ENCODE results near the gene PREX1. TPM values are rescaled to one million over a fixed set of nuclear protein-coding genes. Genes with fewer than 3 reads are reported as not detected.
A peak's percentile ranks its signal among the peaks of the same experiment; 100 is the strongest.
"Not testable (repeated sequence)": the region's sequence is repeated elsewhere in the genome, so short reads cannot be mapped to it uniquely, and the experiment has no call there.

The PREX1 gene
- total and polyA plus RNA-seq, 4 donors = 20.4 to 49.0 (median 42.6) TPM

GRCh38 chr20:48783533-48784272 is 44.1 kb downstream of the PREX1 start:
- ATAC-seq (ENCODE audit: low FRiP score) (no peak), DNase-seq (no peak)
- 62 to 63% methylated on average over 9 of the region's 9 CpGs for WGBS, 2 donors
- Histone ChIP-seq H3K36me3 (ENCODE audit: control insufficient read depth in 1 of 2, insufficient read depth in 2 of 2, low read length in 1 of 2) (no peaks in the 10 kb centered on the region), H3K27me3 (ENCODE audit: control insufficient read depth in 1 of 2, insufficient read depth in 2 of 2, low read length in 1 of 2) (no peaks in the 10 kb centered on the region), H3K4me3 (ENCODE audit: low read length in 2 of 2) (no peak overlapping the region), H3K9me3 (ENCODE audit: control insufficient read depth, low read length) (no peaks in the 10 kb centered on the region), H3K4me1 (ENCODE audit: control insufficient read depth in 1 of 2, insufficient read depth in 2 of 2, low read length in 2 of 2) (peaks cover 3 to 4% of the 10 kb centered on the region in 2 donors), H3K27ac (ENCODE audit: low read depth in 1 of 2, low read length in 2 of 2) (no peak overlapping the region)
- intact Hi-C loops (cut with DNase I) = no loop called here

DNA sequence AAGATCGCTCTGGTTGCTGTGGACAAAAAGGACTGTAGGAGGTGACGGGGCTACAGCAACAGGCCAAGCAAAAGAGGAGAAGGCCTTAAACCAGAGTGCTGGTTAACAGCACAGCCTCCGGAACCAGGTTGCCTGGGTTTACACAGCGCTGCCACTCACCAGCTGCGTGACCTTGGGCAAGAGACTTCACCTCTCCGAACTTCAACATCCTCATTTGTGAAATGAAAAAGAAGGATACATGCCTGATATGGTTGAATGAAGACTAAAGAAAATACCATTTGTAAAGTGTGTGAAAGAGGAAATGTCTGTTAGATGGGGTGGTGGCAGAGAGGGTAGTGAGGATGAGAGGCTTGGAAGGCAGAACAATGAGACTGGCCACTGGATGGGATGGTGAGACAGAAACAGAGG is 44.9 kb downstream of the PREX1 start:
- ATAC-seq (ENCODE audit: low FRiP score) (no peak), DNase-seq (no peak)
- peaks cover 3 to 4% of the 10 kb centered on the region in 2 donors for H3K4me1 ChIP-seq (ENCODE audit: control insufficient read depth in 1 of 2, insufficient read depth in 2 of 2, low read length in 2 of 2)
- H3K9me3 ChIP-seq (ENCODE audit: control insufficient read depth, low read length) = no peaks in the 10 kb centered on the region
- intact Hi-C loops (cut with DNase I) = no loop called here
- no peak overlapping the region for H3K27ac ChIP-seq (ENCODE audit: low read depth in 1 of 2, low read length in 2 of 2)
- no peak overlapping the region for H3K4me3 ChIP-seq (ENCODE audit: low read length in 2 of 2)
- 96 to 98% methylated on average over 6 of the region's 6 CpGs for whole genome bisulfite sequencing, 2 donors
- no peaks in the 10 kb centered on the region for H3K27me3 ChIP-seq (ENCODE audit: control insufficient read depth in 1 of 2, insufficient read depth in 2 of 2, low read length in 1 of 2)
- no peaks in the 10 kb centered on the region for H3K36me3 ChIP-seq (ENCODE audit: control insufficient read depth in 1 of 2, insufficient read depth in 2 of 2, low read length in 1 of 2)

- intact Hi-C loops (cut with DNase I) = no loop called here
- Histone ChIP-seq H3K36me3 (ENCODE audit: control insufficient read depth in 1 of 2, insufficient read depth in 2 of 2, low read length in 1 of 2) (no peaks in the 10 kb centered on the region), H3K4me3 (ENCODE audit: low read length in 2 of 2) (no peak overlapping the region), H3K4me1 (ENCODE audit: control insufficient read depth in 1 of 2, insufficient read depth in 2 of 2, low read length in 2 of 2) (peaks cover 4 to 6% of the 10 kb centered on the region in 2 donors), H3K27me3 (ENCODE audit: control insufficient read depth in 1 of 2, insufficient read depth in 2 of 2, low read length in 1 of 2) (no peaks in the 10 kb centered on the region), H3K9me3 (ENCODE audit: control insufficient read depth, low read length) (no peaks in the 10 kb centered on the region), H3K27ac (ENCODE audit: low read depth in 1 of 2, low read length in 2 of 2) (no peak overlapping the region)
- WGBS, 2 donors = 77 to 85% methylated on average over 4 of the region's 4 CpGs
- ATAC-seq (ENCODE audit: low FRiP score) = no peak
- no peak for DNase-seq
Measured at GRCh38 chr20:48782053-48782452, 45.7 kb downstream of the PREX1 start.

DNA sequence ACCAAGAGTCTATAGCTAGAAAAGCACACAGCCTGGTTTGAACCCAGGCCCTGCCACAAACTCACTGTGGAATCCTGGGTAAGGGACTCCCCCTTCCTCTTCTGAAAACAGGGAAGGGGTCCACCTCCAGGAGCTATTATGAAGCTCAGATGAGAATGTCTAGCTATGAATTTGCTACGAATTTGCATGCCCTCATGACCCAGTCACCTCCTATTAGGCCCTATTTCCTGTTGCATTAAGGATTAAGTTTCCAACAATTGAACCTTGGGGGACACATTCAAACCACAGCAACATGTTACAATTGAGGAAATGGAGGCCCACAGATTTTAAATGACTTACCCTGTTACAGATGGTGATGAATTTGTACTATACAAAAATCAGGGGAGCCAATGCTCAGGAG is 46.2 kb downstream of the PREX1 start:
- Histone ChIP-seq H3K27ac (ENCODE audit: low read depth in 1 of 2, low read length in 2 of 2) (no peak overlapping the region), H3K9me3 (ENCODE audit: control insufficient read depth, low read length) (no peaks in the 10 kb centered on the region), H3K27me3 (ENCODE audit: control insufficient read depth in 1 of 2, insufficient read depth in 2 of 2, low read length in 1 of 2) (no peaks in the 10 kb centered on the region), H3K4me3 (ENCODE audit: low read length in 2 of 2) (no peak overlapping the region), H3K4me1 (ENCODE audit: control insufficient read depth in 1 of 2, insufficient read depth in 2 of 2, low read length in 2 of 2) (peaks cover 4 to 6% of the 10 kb centered on the region in 2 donors), H3K36me3 (ENCODE audit: control insufficient read depth in 1 of 2, insufficient read depth in 2 of 2, low read length in 1 of 2) (no peaks in the 10 kb centered on the region)
- DNase-seq = no peak
- no peak for ATAC-seq (ENCODE audit: low FRiP score)
- WGBS, 2 donors = 89 to 90% methylated on average over 1 of the region's 1 CpG
- intact Hi-C loops (cut with DNase I) = no loop called here

DNA sequence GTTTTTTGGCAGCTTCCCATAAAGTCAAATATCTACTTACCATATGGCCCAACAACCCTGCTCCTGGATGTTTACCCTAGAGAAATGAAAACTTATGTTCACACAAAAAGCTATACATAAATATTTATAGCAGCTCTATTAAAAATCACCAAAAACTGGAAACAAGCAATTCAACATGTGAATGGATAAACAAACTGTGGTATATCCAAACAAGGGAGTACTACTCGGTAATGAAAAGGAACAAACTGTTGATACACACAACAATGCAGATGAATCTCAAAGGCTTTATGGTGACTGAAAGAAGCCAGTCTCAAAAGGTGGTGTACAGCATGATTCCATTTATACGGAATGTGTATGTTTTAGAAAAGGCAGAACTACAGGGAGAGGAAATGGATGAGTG is 48.4 kb downstream of the PREX1 start:
- H3K4me3 ChIP-seq (ENCODE audit: low read length in 2 of 2) = no peak overlapping the region
- no peaks in the 10 kb centered on the region for H3K9me3 ChIP-seq (ENCODE audit: control insufficient read depth, low read length)
- no peak overlapping the region for H3K27ac ChIP-seq (ENCODE audit: low read depth in 1 of 2, low read length in 2 of 2)
- intact Hi-C loops (cut with DNase I) = no loop called here
- H3K27me3 ChIP-seq (ENCODE audit: control insufficient read depth in 1 of 2, insufficient read depth in 2 of 2, low read length in 1 of 2) = no peaks in the 10 kb centered on the region
- ATAC-seq (ENCODE audit: low FRiP score) (no peak), DNase-seq (no peak)
- peaks cover 1 to 6% of the 10 kb centered on the region in 2 donors for H3K4me1 ChIP-seq (ENCODE audit: control insufficient read depth in 1 of 2, insufficient read depth in 2 of 2, low read length in 2 of 2)
- 96 to 100% methylated on average over 2 of the region's 2 CpGs for WGBS, 2 donors
- no peaks in the 10 kb centered on the region for H3K36me3 ChIP-seq (ENCODE audit: control insufficient read depth in 1 of 2, insufficient read depth in 2 of 2, low read length in 1 of 2)

DNA sequence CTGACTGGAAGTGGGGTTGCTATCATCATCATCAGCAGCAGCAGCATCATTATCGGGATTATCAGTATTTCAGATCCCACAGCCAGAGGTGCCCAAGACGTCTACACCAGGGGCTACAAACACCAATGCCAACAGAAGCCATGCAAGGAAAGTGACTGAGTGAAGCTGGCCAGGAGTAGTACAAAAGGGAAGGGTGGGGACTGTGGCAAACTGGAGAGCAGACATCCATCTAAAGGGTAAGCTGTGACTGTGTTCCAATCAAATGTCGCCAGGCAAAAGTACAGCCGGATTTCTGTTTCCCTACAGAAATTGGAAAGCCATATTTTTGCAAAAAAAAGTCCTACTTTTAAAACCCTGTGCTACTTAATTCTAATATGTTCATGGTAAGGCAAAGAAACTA is 50.0 kb downstream of the PREX1 start:
- WGBS, 2 donors = 88 to 89% methylated on average over 4 of the region's 4 CpGs
- no peaks in the 10 kb centered on the region for H3K9me3 ChIP-seq (ENCODE audit: control insufficient read depth, low read length)
- DNase-seq = no peak
- peaks cover 0 to 3% of the 10 kb centered on the region in 2 donors for H3K4me1 ChIP-seq (ENCODE audit: control insufficient read depth in 1 of 2, insufficient read depth in 2 of 2, low read length in 2 of 2)
- no peak overlapping the region for H3K4me3 ChIP-seq (ENCODE audit: low read length in 2 of 2)
- H3K27ac ChIP-seq (ENCODE audit: low read depth in 1 of 2, low read length in 2 of 2) = no peak overlapping the region
- no peaks in the 10 kb centered on the region for H3K36me3 ChIP-seq (ENCODE audit: control insufficient read depth in 1 of 2, insufficient read depth in 2 of 2, low read length in 1 of 2)
- intact Hi-C loops (cut with DNase I) = no loop called here
- no peak for ATAC-seq (ENCODE audit: low FRiP score)
- no peaks in the 10 kb centered on the region for H3K27me3 ChIP-seq (ENCODE audit: control insufficient read depth in 1 of 2, insufficient read depth in 2 of 2, low read length in 1 of 2)

DNA sequence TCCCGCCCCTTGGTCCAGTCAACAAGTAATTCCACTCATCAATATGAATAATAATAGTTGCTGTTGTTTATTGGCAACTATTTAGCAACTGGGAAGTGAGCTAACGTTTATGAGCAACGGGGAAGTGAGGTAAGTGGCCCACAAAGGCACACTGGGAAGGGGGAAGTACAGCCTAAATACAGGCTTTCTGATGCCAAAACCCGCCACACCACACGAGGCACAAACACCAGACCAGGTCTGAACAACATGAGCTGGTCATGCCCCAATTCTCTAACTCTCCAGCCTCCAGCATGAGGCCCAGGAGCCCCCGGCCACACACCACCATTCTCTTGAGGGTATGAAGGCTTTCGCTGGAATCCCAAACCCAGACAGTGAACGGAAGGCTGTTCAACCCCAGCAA is 50.8 kb downstream of the PREX1 start:
- no peaks in the 10 kb centered on the region for H3K27me3 ChIP-seq (ENCODE audit: control insufficient read depth in 1 of 2, insufficient read depth in 2 of 2, low read length in 1 of 2)
- H3K4me3 ChIP-seq (ENCODE audit: low read length in 2 of 2) = no peak overlapping the region
- peaks cover 0 to 3% of the 10 kb centered on the region in 2 donors for H3K4me1 ChIP-seq (ENCODE audit: control insufficient read depth in 1 of 2, insufficient read depth in 2 of 2, low read length in 2 of 2)
- no peaks in the 10 kb centered on the region for H3K9me3 ChIP-seq (ENCODE audit: control insufficient read depth, low read length)
- peak in 1 of 2 donors; percentile 73 for DNase-seq
- no peak overlapping the region for H3K27ac ChIP-seq (ENCODE audit: low read depth in 1 of 2, low read length in 2 of 2)
- ATAC-seq (ENCODE audit: low FRiP score) = no peak
- 89 to 93% methylated on average over 8 of the region's 8 CpGs for WGBS, 2 donors
- no peaks in the 10 kb centered on the region for H3K36me3 ChIP-seq (ENCODE audit: control insufficient read depth in 1 of 2, insufficient read depth in 2 of 2, low read length in 1 of 2)
- intact Hi-C loops (cut with DNase I) = no loop called here

DNA sequence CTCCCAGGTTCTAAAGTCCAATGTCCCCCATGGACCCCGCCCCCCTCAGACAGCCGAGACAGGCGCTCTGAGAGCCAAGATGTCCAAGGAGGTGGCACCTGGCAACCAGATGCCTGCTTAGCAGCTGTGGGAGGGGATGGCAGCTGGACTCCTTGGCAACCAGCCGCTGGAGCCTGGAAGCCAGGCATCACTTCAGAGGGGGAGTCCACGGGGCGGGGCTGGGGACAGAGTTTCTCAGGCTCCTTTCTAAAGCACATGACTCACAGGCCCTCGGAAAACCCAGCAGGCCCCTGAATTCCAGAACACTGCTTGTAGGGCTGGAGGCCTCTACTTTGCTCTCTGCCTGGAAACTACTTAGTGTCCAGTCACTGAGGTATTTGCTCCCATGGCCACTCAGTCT is 51.5 kb downstream of the PREX1 start:
- intact Hi-C loops (cut with DNase I) = no loop called here
- H3K9me3 ChIP-seq (ENCODE audit: control insufficient read depth, low read length) = no peaks in the 10 kb centered on the region
- no peaks in the 10 kb centered on the region for H3K36me3 ChIP-seq (ENCODE audit: control insufficient read depth in 1 of 2, insufficient read depth in 2 of 2, low read length in 1 of 2)
- DNase-seq = peak in 1 of 2 donors; percentile 84
- H3K27me3 ChIP-seq (ENCODE audit: control insufficient read depth in 1 of 2, insufficient read depth in 2 of 2, low read length in 1 of 2) = no peaks in the 10 kb centered on the region
- peaks cover 0 to 3% of the 10 kb centered on the region in 2 donors for H3K4me1 ChIP-seq (ENCODE audit: control insufficient read depth in 1 of 2, insufficient read depth in 2 of 2, low read length in 2 of 2)
- H3K4me3 ChIP-seq (ENCODE audit: low read length in 2 of 2) = no peak overlapping the region
- ATAC-seq (ENCODE audit: low FRiP score) = no peak
- WGBS, 2 donors = 41 to 44% methylated on average over 7 of the region's 7 CpGs
- no peak overlapping the region for H3K27ac ChIP-seq (ENCODE audit: low read depth in 1 of 2, low read length in 2 of 2)

GRCh38 chr20:48775545-48775944 is 52.3 kb downstream of the PREX1 start:
- H3K27me3 ChIP-seq (ENCODE audit: control insufficient read depth in 1 of 2, insufficient read depth in 2 of 2, low read length in 1 of 2); H3K27ac ChIP-seq (ENCODE audit: low read depth in 1 of 2, low read length in 2 of 2); H3K9me3 ChIP-seq (ENCODE audit: control insufficient read depth, low read length); H3K4me3 ChIP-seq (ENCODE audit: low read length in 2 of 2); intact Hi-C loops (cut with DNase I); DNase-seq; H3K36me3 ChIP-seq (ENCODE audit: control insufficient read depth in 1 of 2, insufficient read depth in 2 of 2, low read length in 1 of 2); ATAC-seq (ENCODE audit: low FRiP score); H3K4me1 ChIP-seq (ENCODE audit: control insufficient read depth in 1 of 2, insufficient read depth in 2 of 2, low read length in 2 of 2): not testable (repeated sequence)
- 96 to 99% methylated on average over 7 of the region's 7 CpGs for WGBS, 2 donors
